AG04450 (cell line): ENCODE measurements around the gene AGBL5. TPM values are rescaled to one million over a fixed set of nuclear protein-coding genes. Genes with fewer than 3 reads are reported as not detected.

Experiments
- CTCF ChIA-PET: fragments of 300-600, 350-600 bp; formaldehyde crosslinking; extraction: SDS; loops from one replicate; lab custom pipeline; 2022; ENCODE audit warnings: antibody characterized with exemption, inconsistent platforms; lab: Charles Lee
- POLR2A ChIA-PET: fragments of 350-600 bp; formaldehyde crosslinking; extraction: SDS; loops from one replicate; lab custom pipeline; 2021; ENCODE audit warnings: antibody characterized with exemption, inconsistent platforms; lab: Yijun Ruan, JAX
- DNase-seq: peaks from one replicate; pipeline ENCODE4 v3.0.0-alpha.2; 2011; ENCODE audit warnings: low read depth, low spot score
- H3K27ac ChIP-seq: one replicate; pipeline ENCODE4 v1.5.1; 2012; ENCODE audit warnings: low read depth, low read length, control low read depth
- H3K27me3 ChIP-seq: one replicate; pipeline ENCODE4 v1.6.0; 2012; ENCODE audit warnings: low read length; ENCODE audit not compliant: control insufficient read depth, insufficient read depth
- H3K4me3 ChIP-seq: 2 replicates; pipeline ENCODE4 v1.5.1; 2011; ENCODE audit warnings: mild to moderate bottlenecking, low read depth, low read length, control low read depth
- H3K9me3 ChIP-seq: 2 replicates; pipeline ENCODE4 v1.5.1; 2012; ENCODE audit warnings: low read length; ENCODE audit not compliant: control insufficient read depth, insufficient read depth
- polyA plus RNA-seq: library from polyadenylated mRNA; depleted of rRNA; stranded (reverse); fragments of >200 nt; gene quantifications from 2 replicates; pipeline ENCODE4 v1.2.3, GENCODE V29; 2011
- TF ChIP-seq, protein P1 (sequence below): IDR thresholded peaks from 2 replicates; pipeline ENCODE4 v1.5.1; 2011; ENCODE audit warnings: low read depth, low read length, control low read depth, inconsistent platforms

AGBL5 gene
- polyA plus RNA-seq, 1 experiment = 40.9 TPM

DNA sequence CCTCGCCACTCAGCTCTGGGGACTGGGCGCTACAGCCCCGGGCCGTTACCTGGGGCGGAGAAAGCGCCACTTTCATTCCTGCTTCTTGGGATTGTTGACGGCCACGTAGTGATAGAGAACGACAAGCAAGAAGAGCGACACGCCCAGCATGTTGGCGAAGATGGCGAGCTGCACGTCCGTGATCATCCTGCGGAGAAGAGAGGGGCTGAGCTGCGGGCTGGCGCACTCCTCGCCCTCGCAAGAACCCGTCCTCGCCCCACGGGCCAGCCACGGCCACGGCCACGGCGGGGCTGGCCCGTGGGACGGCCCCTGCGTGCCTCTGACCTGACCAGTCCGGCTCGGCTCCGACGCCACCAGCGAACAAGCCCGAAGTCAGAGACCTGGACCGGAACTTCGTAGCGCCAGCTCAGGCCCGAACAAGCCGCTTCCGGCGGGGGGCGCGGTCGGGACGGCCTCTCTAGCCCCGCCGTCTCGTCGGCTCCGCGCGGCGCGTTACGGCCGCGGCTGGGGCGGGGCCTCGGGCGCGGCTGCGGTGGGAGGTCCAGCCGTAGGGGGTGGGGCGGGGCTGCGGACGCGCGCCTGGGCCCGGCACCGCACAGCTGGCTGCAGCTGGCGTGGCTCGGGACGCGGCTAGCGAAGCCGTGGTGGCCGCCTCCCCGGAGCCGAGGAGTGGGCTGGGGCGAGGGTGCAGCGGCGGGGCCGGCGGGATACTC is 20.0 kb downstream of the AGBL5 start, which contains the start of gene OST4:
Gene OST4 (minus strand): TSS at position 378 of the 713 bp plus-strand sequence.
- Histone ChIP-seq H3K27me3 (no peaks in the 10 kb centered on the region), H3K4me3 (peak within 1 kb of the TSS; percentile 96), H3K27ac (peak within 1 kb of the TSS; percentile 99), H3K9me3 (peaks cover 2% of the 10 kb centered on the region; the same call in 1 of the 2 replicates)
- ChIA-PET POLR2A (interaction anchor here (0.6 to 2.8 kb wide), 9 partner anchors 9 to 674 kb away, joined by 3 to 41 read pairs (median 10); partner anchors contain the start of gene AGBL5), CTCF (interaction anchor here (1.9 kb wide), 1 partner anchor 10 kb away, joined by 6 read pairs; no protein-coding TSS in a partner anchor)
- DNase-seq = peak; percentile 84
- TF ChIP-seq, protein P1, sequence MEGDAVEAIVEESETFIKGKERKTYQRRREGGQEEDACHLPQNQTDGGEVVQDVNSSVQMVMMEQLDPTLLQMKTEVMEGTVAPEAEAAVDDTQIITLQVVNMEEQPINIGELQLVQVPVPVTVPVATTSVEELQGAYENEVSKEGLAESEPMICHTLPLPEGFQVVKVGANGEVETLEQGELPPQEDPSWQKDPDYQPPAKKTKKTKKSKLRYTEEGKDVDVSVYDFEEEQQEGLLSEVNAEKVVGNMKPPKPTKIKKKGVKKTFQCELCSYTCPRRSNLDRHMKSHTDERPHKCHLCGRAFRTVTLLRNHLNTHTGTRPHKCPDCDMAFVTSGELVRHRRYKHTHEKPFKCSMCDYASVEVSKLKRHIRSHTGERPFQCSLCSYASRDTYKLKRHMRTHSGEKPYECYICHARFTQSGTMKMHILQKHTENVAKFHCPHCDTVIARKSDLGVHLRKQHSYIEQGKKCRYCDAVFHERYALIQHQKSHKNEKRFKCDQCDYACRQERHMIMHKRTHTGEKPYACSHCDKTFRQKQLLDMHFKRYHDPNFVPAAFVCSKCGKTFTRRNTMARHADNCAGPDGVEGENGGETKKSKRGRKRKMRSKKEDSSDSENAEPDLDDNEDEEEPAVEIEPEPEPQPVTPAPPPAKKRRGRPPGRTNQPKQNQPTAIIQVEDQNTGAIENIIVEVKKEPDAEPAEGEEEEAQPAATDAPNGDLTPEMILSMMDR = no peak; the same call in 1 of the 2 replicates

DNA sequence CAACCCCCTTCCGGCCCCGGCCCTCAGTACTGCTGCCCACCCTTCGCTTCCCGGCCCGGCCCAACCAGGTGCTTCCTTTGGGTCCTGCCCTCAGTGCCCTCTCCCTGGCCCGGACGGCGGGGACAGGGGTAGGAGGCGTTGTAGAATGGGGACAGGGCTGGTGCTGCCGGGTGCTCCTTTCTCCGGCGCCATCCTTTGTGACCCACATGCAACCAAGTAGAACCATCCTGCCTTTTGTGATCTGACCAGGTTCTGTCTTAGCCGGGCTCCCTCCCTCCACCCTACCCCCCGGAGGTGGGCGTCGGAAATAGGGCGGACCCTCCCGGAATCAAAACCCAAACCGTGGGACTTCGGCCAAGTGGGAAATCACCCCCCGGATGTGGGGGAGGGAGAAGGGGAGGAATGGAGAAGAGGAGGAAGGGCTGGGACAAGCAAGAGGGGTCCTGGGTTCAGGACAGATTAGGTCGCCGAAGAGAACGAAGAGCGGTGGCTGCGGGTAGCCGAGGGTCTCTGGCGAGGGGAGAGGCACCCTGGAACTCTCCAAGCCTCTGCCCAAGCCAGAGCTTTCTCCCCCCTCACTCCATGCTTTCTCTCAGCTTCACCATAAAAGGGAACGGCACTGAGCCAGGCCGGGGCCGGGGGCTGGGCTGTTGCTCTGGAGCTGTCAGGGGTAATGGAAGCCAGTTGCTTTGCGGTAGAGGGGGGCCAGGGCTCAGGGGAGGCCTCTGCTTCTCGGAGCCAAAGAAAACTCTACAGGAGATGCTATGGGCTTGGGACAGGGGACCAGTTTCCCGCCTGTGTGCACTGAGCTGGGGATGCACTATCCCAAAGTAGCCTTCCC is 20.7 kb downstream of the AGBL5 start:
- Histone ChIP-seq H3K4me3 (peak overlapping the region; percentile 66), H3K9me3 (peaks cover 2% of the 10 kb centered on the region; the same call in 1 of the 2 replicates), H3K27ac (peak overlapping the region; percentile 99), H3K27me3 (no peaks in the 10 kb centered on the region)
- CTCF ChIA-PET = interaction anchor here (1.1 to 1.9 kb wide), 2 partner anchors 9 kb away, joined by 4 to 6 read pairs; no protein-coding TSS in a partner anchor
- POLR2A ChIA-PET = interaction anchor here (0.6 to 2.8 kb wide), 9 partner anchors 9 to 673 kb away, joined by 3 to 41 read pairs (median 10); partner anchors contain the start of genes AGBL5 and KHK
- TF ChIP-seq, protein P1 = no peak
- DNase-seq = peak; percentile 73

DNA sequence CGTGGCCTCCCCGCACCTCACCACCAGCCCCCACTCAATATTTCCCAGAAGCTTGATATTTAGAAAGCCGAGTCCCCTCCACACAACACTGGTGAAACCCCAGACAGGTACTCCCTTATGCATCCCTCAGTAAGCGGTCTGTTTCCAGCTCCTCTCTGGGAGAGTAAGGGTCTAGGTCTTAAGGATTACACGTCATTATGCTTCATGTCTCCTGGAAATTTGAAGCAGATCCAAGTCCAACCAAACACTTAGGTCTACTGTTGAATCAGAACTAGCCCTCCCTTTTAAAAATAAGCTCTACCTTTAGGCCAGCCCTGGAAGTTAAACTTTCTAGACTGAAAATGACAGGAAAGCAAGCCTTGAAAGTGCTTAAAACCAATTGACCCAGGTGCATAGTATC is 21.5 kb downstream of the AGBL5 start:
- TF ChIP-seq, protein P1 = no peak
- H3K4me3 ChIP-seq = no peak overlapping the region
- H3K27ac ChIP-seq = peak overlapping the region; percentile 99
- ChIA-PET CTCF (interaction anchor here (0.8 to 1.7 kb wide), 3 partner anchors 8 to 226 kb away, joined by 4 to 5 read pairs (median 4); no protein-coding TSS in a partner anchor), POLR2A (interaction anchor here (1.0 to 2.8 kb wide), 5 partner anchors 8 to 21 kb away, joined by 3 to 41 read pairs (median 15); partner anchors contain the start of genes AGBL5 and KHK)
- peaks cover 2% of the 10 kb centered on the region; the same call in 1 of the 2 replicates for H3K9me3 ChIP-seq
- no peak for DNase-seq
- no peaks in the 10 kb centered on the region for H3K27me3 ChIP-seq

DNA sequence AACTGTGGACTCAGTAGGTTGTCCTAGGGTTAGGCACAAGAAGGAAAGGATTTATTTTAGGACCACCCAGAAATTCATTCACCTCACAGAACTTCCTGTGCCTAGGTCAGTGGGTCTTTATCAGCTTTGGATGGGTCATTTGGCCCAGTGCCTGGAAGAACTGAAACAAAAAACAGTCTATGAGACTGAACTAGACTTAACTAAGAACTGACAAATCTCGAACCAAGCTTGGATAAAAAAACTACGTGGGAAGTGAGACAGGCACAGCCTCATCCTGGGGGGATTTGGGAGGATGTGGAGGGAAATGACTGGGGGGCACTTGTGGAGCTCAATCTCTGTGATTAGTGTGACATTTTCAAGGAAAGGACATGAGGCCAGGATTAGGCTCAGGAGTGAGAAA is 22.3 kb downstream of the AGBL5 start:
- Histone ChIP-seq H3K4me3 (no peak overlapping the region), H3K9me3 (peaks cover 2% of the 10 kb centered on the region; the same call in 1 of the 2 replicates), H3K27me3 (no peaks in the 10 kb centered on the region), H3K27ac (no peak overlapping the region)
- DNase-seq = no peak
- ChIA-PET CTCF (interaction anchor here (1.7 kb wide), 1 partner anchor 227 kb away, joined by 5 read pairs; no protein-coding TSS in a partner anchor), POLR2A (interaction anchor here (0.7 kb wide), 1 partner anchor 102 kb away, joined by 6 read pairs; no protein-coding TSS in a partner anchor)
- TF ChIP-seq, protein P1 = no peak
